Gastroesophageal sphincter (tissue), 3 donors: ENCODE data around the gene SORL1-AS1.

Source experiments
- EP300 ChIP-seq: sonication (generic); formaldehyde crosslinking; IDR thresholded peaks from one replicate; pipeline ENCODE4 v1.6.1; 2017; ENCODE audit warnings: antibody characterized with exemption, mild to moderate bottlenecking
- TF ChIP-seq, protein P1 (sequence below), 4 experiments: fragments of 200-600 bp in 2 of 4; fragments of 450-650 bp in 2 of 4; sonication (generic) in 1 of 4; IDR thresholded peaks; one replicate each; pipeline ENCODE4 v1.5.1; 2017 to 2019; ENCODE audit warnings: antibody characterized with exemption in 4 of 4, mild to moderate bottlenecking in 2 of 4, moderate library complexity in 2 of 4

GRCh38 chr11:121449123-121449522 is 3.6 kb downstream of the SORL1-AS1 start:
- TF ChIP-seq EP300 = no peak
- TF ChIP-seq, protein P1, sequence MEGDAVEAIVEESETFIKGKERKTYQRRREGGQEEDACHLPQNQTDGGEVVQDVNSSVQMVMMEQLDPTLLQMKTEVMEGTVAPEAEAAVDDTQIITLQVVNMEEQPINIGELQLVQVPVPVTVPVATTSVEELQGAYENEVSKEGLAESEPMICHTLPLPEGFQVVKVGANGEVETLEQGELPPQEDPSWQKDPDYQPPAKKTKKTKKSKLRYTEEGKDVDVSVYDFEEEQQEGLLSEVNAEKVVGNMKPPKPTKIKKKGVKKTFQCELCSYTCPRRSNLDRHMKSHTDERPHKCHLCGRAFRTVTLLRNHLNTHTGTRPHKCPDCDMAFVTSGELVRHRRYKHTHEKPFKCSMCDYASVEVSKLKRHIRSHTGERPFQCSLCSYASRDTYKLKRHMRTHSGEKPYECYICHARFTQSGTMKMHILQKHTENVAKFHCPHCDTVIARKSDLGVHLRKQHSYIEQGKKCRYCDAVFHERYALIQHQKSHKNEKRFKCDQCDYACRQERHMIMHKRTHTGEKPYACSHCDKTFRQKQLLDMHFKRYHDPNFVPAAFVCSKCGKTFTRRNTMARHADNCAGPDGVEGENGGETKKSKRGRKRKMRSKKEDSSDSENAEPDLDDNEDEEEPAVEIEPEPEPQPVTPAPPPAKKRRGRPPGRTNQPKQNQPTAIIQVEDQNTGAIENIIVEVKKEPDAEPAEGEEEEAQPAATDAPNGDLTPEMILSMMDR (IDR thresholded peaks at IDR 0.05) = no peak
